ENCODE data around the gene CALM3. TPM values are rescaled to one million over a fixed set of nuclear protein-coding genes. Genes with fewer than 3 reads are reported as not detected.

Gene CALM3
- total and polyA plus RNA-seq, 2 donors (not counting 3 experiments of a cell fraction or from before 2014, with no cell fraction given), result 305 to 425 TPM

GRCh38 chr19:46659151-46660007, 58.2 kb downstream of the CALM3 start:
- Histone ChIP-seq H3K9me1 (replicated peaks; ENCODE audit: control insufficient read depth, extremely low read depth, insufficient read depth, low read length) (no peaks in the 10 kb centered on the region), H3K79me2 (ENCODE audit: control insufficient read depth, insufficient read depth, low read length) (no peaks in the 10 kb centered on the region), H3K4me3 (replicated peaks in 1 of 3; ENCODE audit: insufficient read depth in 1 of 3, low read depth in 1 of 3, low read length in 3 of 3) (no peak overlapping the region), H3K27ac (ENCODE audit: insufficient read depth, low read depth, low read length) (no peak overlapping the region), H3K9ac (replicated peaks; ENCODE audit: extremely low read depth, insufficient read depth, low read length) (no peak overlapping the region), H2AFZ (ENCODE audit: low read depth, low read length) (no peak overlapping the region), H3K36me3 (ENCODE audit: control insufficient read depth in 2 of 2, extremely low read depth in 1 of 2, insufficient read depth in 2 of 2, low read length in 2 of 2) (no peaks in the 10 kb centered on the region), H4K20me1 (replicated peaks; ENCODE audit: control insufficient read depth, extremely low read depth, insufficient read depth, low read length) (no peaks in the 10 kb centered on the region), H3K4me2 (ENCODE audit: insufficient read depth, low read length) (no peak overlapping the region), H3K4me1 (ENCODE audit: control insufficient read depth, extremely low read depth, insufficient read depth, low read length) (peaks cover 14% of the 10 kb centered on the region), H3K27me3 (ENCODE audit: control insufficient read depth in 2 of 2, insufficient read depth in 2 of 2, low read length in 2 of 2) (peaks cover 13 to 22% of the 10 kb centered on the region in 2 experiments), H3K9me3 (replicated peaks; ENCODE audit: control insufficient read depth, insufficient read depth, low read length) (no peaks in the 10 kb centered on the region)
- TF ChIP-seq EZH2 (IDR thresholded peaks at IDR 0.05; ENCODE audit: borderline replicate concordance, low read depth, low read length, severe bottlenecking) (peak; percentile 85), FOS (IDR thresholded peaks at IDR 0.05; ENCODE audit: borderline replicate concordance, insufficient read depth, low read length) (no peak), POLR2A (IDR thresholded peaks at IDR 0.05; ENCODE audit: low read depth, low read length) (no peak), MYC (IDR thresholded peaks at IDR 0.05; ENCODE audit: low read depth, low read length) (no peak), CTCF (IDR thresholded peaks at IDR 0.05; ENCODE audit: extremely low read depth in 1 of 2, insufficient read depth in 1 of 2, low read depth in 1 of 2, low read length in 2 of 2) (no peak)
- DNase-seq (ENCODE audit: low read depth, low spot score) (no peak), FAIRE-seq (no peak)
- ChIA-PET CTCF (interaction anchor here (1.1 to 1.8 kb wide), 2 partner anchors 19 to 45 kb away, joined by 3 to 7 read pairs; no protein-coding TSS in a partner anchor), POLR2A (no interaction called here)
- intact Hi-C loops (cut with micrococcal nuclease), result loop anchor here (2.0 kb wide), 1 partner anchor 55 kb away; no protein-coding TSS in a partner anchor
- no TSS peak for BruUV-seq (replicated peaks)
- dilution Hi-C loops (cut with MboI; ENCODE audit: extremely low pct_ligation_motif_present, low sequenced_read_pairs), result no loop called here
